GM23338 (cell line): Measurements from ENCODE around the gene PRODH2. TPM values are rescaled to one million over a fixed set of nuclear protein-coding genes. Genes with fewer than 3 reads are reported as not detected.

Experiments used
- CREB1 ChIP-seq: fragments of 250-450 bp; sonication (Bioruptor Pico); IDR thresholded peaks from 2 replicates; pipeline ENCODE4 v1.5.0; 2020; ENCODE audit warnings: low read depth, mild to moderate bottlenecking, moderate library complexity
- EZH2 ChIP-seq: fragments of 200-600 bp; sonication (generic); IDR thresholded peaks from one replicate; pipeline ENCODE4 v1.8.0; 2017; ENCODE audit warnings: antibody characterized with exemption, mild to moderate bottlenecking, low read depth; ENCODE audit not compliant: unreplicated experiment
- JUNB ChIP-seq: IDR thresholded peaks from one replicate; pipeline ENCODE4 v1.6.1; 2016; ENCODE audit warnings: antibody characterized with exemption; ENCODE audit not compliant: unreplicated experiment
- NANOG ChIP-seq: IDR thresholded peaks from 2 replicates; pipeline ENCODE4 v1.6.1; 2016; ENCODE audit warnings: antibody characterized with exemption, borderline replicate concordance
- REST ChIP-seq: IDR thresholded peaks from one replicate; pipeline ENCODE4 v1.6.1; 2018; ENCODE audit warnings: antibody characterized with exemption; ENCODE audit not compliant: unreplicated experiment
- STAT1 ChIP-seq: IDR thresholded peaks from one replicate; pipeline ENCODE4 v1.6.1; 2016; ENCODE audit warnings: antibody characterized with exemption; ENCODE audit not compliant: unreplicated experiment
- ZNF114 ChIP-seq: fragments of 250-450 bp; sonication (Bioruptor Pico); IDR thresholded peaks from 2 replicates; pipeline ENCODE4 v1.5.0; 2020; ENCODE audit warnings: mild to moderate bottlenecking, moderate library complexity
- ZNF331 ChIP-seq: fragments of 250-450 bp; sonication (Bioruptor Pico); IDR thresholded peaks from 2 replicates; pipeline ENCODE4 v1.5.0; 2020; ENCODE audit warnings: low read depth, mild to moderate bottlenecking, moderate library complexity
- ZNF462 ChIP-seq: fragments of 250-450 bp; sonication (Bioruptor Pico); IDR thresholded peaks from 2 replicates; pipeline ENCODE4 v1.5.0; 2020; ENCODE audit warnings: mild to moderate bottlenecking, moderate library complexity
- polyA plus RNA-seq: library from polyadenylated mRNA; unstranded; fragments of >200 nt; fragmentation: Nextera tagmentation; extraction: Ambion mirVana; gene quantifications from 2 replicates; pipeline ENCODE4 v1.2.1, GENCODE V29; 2016
- total RNA-seq: library from RNA; depleted of rRNA; stranded (reverse); fragments of >200 nt; shearing (Covaris generic); gene quantifications from 2 replicates; pipeline ENCODE4 v1.2.3, GENCODE V29; 2014

Gene PRODH2
- total and polyA plus RNA-seq, 2 experiments from 2014 or later = not detected

- TF ChIP-seq ZNF462 (CRISPR knock-in tag) = no peak
- no peak for TF ChIP-seq EZH2
- no peak for TF ChIP-seq ZNF331 (CRISPR knock-in tag)
- no peak for TF ChIP-seq CREB1
- TF ChIP-seq REST = no peak
- no peak for TF ChIP-seq NANOG
- TF ChIP-seq STAT1 = no peak
- no peak for TF ChIP-seq JUNB
- no peak for TF ChIP-seq ZNF114
These were observed 18.3 kb upstream of the PRODH2 start (continued) for GRCh38 chr19:35830986-35831385.
